ENCODE measurements around the gene DMAP1.

Gene DMAP1

DNA sequence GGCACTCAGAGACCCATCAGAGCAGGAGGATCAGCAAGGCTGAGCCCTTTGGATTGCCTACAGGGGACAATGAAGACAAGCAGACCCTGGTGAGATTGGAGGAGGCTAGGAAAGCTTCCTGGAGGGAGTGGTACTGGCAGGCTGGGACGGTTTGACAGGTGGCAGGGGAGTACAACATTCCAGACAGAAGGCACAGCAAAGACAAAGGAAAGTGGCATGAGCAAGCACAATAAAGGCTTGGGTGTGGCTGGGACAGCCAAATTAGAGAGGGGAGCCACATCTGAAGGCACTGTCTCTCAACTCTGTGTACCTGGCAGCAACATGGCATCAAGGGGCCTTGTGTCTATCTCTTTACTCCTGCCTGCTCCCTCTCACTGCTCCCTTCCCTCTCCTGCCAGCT, 38.2 kb downstream of the DMAP1 start:
- Histone ChIP-seq H3K27me3 (ENCODE audit: low read depth, low read length) (no peaks in the 10 kb centered on the region), H3K4me3 (ENCODE audit: low read length) (no peak overlapping the region), H2AFZ (ENCODE audit: low read depth, low read length) (no peak overlapping the region), H3K9ac (ENCODE audit: low read length) (no peak overlapping the region), H3K79me2 (ENCODE audit: low read length) (no peaks in the 10 kb centered on the region), H3K27ac (ENCODE audit: low read length) (no peak overlapping the region), H4K20me1 (ENCODE audit: insufficient read depth, low read length) (no peaks in the 10 kb centered on the region), H3K9me3 (ENCODE audit: insufficient read depth, low read length) (no peaks in the 10 kb centered on the region), H3K4me1 (ENCODE audit: low read length) (no peaks in the 10 kb centered on the region), H3K4me2 (ENCODE audit: low read length) (no peak overlapping the region), H3K36me3 (replicated peaks; ENCODE audit: low read depth, low read length) (no peaks in the 10 kb centered on the region)
- no peak for TF ChIP-seq CTCF (IDR thresholded peaks at IDR 0.05; ENCODE audit: low read depth, low read length)
- no peak for TF ChIP-seq EZH2phosphoT487 (IDR thresholded peaks at IDR 0.05; ENCODE audit: low read depth)

- Histone ChIP-seq H3K36me3 (replicated peaks; ENCODE audit: low read depth, low read length) (no peaks in the 10 kb centered on the region), H3K79me2 (ENCODE audit: low read length) (no peaks in the 10 kb centered on the region), H4K20me1 (ENCODE audit: insufficient read depth, low read length) (no peaks in the 10 kb centered on the region), H3K27ac (ENCODE audit: low read length) (no peak overlapping the region), H3K4me2 (ENCODE audit: low read length) (no peak overlapping the region), H3K4me3 (ENCODE audit: low read length) (no peak overlapping the region), H3K27me3 (ENCODE audit: low read depth, low read length) (no peaks in the 10 kb centered on the region), H3K9me3 (ENCODE audit: insufficient read depth, low read length) (no peaks in the 10 kb centered on the region), H3K4me1 (ENCODE audit: low read length) (no peaks in the 10 kb centered on the region), H2AFZ (ENCODE audit: low read depth, low read length) (no peak overlapping the region), H3K9ac (ENCODE audit: low read length) (no peak overlapping the region)
- TF ChIP-seq EZH2phosphoT487 (IDR thresholded peaks at IDR 0.05; ENCODE audit: low read depth) (no peak), CTCF (IDR thresholded peaks at IDR 0.05; ENCODE audit: low read depth, low read length) (no peak)
Observed at GRCh38 chr1:44251989-44252671, 38.9 kb downstream of the DMAP1 start.

GRCh38 chr1:44254392-44254910, 41.2 kb downstream of the DMAP1 start:
- Histone ChIP-seq H2AFZ (ENCODE audit: low read depth, low read length) (no peak overlapping the region), H3K9me3 (ENCODE audit: insufficient read depth, low read length) (no peaks in the 10 kb centered on the region), H3K4me1 (ENCODE audit: low read length) (no peaks in the 10 kb centered on the region), H3K4me3 (ENCODE audit: low read length) (no peak overlapping the region), H3K4me2 (ENCODE audit: low read length) (no peak overlapping the region), H4K20me1 (ENCODE audit: insufficient read depth, low read length) (no peaks in the 10 kb centered on the region), H3K9ac (ENCODE audit: low read length) (no peak overlapping the region), H3K79me2 (ENCODE audit: low read length) (no peaks in the 10 kb centered on the region), H3K27me3 (ENCODE audit: low read depth, low read length) (no peaks in the 10 kb centered on the region), H3K27ac (ENCODE audit: low read length) (no peak overlapping the region), H3K36me3 (replicated peaks; ENCODE audit: low read depth, low read length) (no peaks in the 10 kb centered on the region)
- no peak for TF ChIP-seq CTCF (IDR thresholded peaks at IDR 0.05; ENCODE audit: low read depth, low read length)
- no peak for TF ChIP-seq EZH2phosphoT487 (IDR thresholded peaks at IDR 0.05; ENCODE audit: low read depth)

- Histone ChIP-seq H3K4me3 (ENCODE audit: low read length) (no peak overlapping the region), H3K36me3 (replicated peaks; ENCODE audit: low read depth, low read length) (no peaks in the 10 kb centered on the region), H3K4me1 (ENCODE audit: low read length) (no peaks in the 10 kb centered on the region), H3K27ac (ENCODE audit: low read length) (no peak overlapping the region), H2AFZ (ENCODE audit: low read depth, low read length) (no peak overlapping the region), H3K9ac (ENCODE audit: low read length) (no peak overlapping the region), H3K79me2 (ENCODE audit: low read length) (no peaks in the 10 kb centered on the region), H3K4me2 (ENCODE audit: low read length) (no peak overlapping the region), H3K9me3 (ENCODE audit: insufficient read depth, low read length) (no peaks in the 10 kb centered on the region), H4K20me1 (ENCODE audit: insufficient read depth, low read length) (no peaks in the 10 kb centered on the region), H3K27me3 (ENCODE audit: low read depth, low read length) (no peaks in the 10 kb centered on the region)
- no peak for TF ChIP-seq EZH2phosphoT487 (IDR thresholded peaks at IDR 0.05; ENCODE audit: low read depth)
- no peak for TF ChIP-seq CTCF (IDR thresholded peaks at IDR 0.05; ENCODE audit: low read depth, low read length)
Observed at GRCh38 chr1:44256762-44257554, 43.7 kb downstream of the DMAP1 start.

Data from OCI-LY3 (cell line).